Activated naive CD8-positive, alpha-beta T cell treated with anti-CD3 and anti-CD28 coated beads, Interleukin-2, amount 50 U/mL, for 24 hours (primary cell): ENCODE results near the gene ZNF629.

Experiments
- ATAC-seq: fragments of 150-1000 bp; cut with Tn5 transposase; one replicate; pipeline ENCODE4 v1.10.0; 2021
- DNase-seq: peaks from one replicate; pipeline ENCODE4 v3.0.0; 2021
- H3K27ac Mint-ChIP-seq: one replicate; pipeline ENCODE4 v1.8.0; 2021; ENCODE audit warnings: mild to moderate bottlenecking, mixed read lengths
- H3K27me3 Mint-ChIP-seq: one replicate; pipeline ENCODE4 v1.8.0; 2021; ENCODE audit warnings: mixed read lengths
- H3K36me3 Mint-ChIP-seq: one replicate; pipeline ENCODE4 v1.8.0; 2021; ENCODE audit warnings: low read depth, mixed read lengths
- H3K4me1 Mint-ChIP-seq: one replicate; pipeline ENCODE4 v1.8.0; 2021; ENCODE audit warnings: mixed read lengths
- H3K4me3 Mint-ChIP-seq: one replicate; pipeline ENCODE4 v1.8.0; 2021; ENCODE audit warnings: mild to moderate bottlenecking, moderate library complexity, mixed read lengths
- H3K9me3 Mint-ChIP-seq: one replicate; pipeline ENCODE4 v1.8.0; 2021; ENCODE audit warnings: mixed read lengths

The ZNF629 gene

DNA sequence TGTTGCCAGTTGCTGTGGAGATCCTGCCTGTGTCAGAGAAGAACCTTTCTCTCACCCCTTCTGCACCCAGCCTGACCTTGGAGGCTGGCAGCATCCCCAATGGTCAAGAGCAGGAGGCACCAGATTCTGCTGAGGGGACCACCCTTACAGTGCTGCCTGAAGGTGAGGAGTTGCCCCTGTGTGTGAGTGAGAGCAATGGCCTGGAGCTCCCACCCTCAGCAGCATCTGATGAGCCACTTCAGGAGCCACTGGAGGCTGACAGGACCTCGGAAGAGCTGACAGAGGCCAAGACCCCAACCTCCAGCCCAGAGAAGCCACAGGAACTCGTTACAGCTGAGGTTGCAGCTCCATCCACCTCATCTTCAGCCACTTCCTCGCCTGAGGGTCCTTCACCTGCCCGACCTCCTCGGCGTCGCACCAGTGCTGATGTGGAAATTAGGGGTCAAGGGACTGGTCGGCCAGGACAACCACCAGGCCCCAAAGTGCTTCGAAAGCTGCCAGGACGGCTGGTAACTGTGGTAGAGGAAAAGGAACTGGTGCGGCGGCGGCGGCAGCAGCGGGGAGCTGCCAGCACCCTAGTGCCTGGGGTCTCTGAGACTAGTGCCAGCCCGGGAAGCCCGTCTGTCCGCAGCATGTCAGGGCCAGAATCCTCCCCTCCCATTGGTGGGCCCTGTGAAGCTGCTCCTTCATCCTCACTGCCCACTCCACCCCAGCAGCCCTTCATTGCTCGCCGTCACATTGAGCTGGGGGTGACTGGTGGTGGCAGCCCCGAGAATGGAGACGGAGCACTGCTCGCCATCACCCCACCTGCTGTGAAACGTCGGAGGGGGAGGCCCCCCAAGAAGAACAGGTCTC, 49.0 kb downstream of the ZNF629 start:
- no peaks in the 10 kb centered on the region for H3K27me3 Mint-ChIP-seq
- DNase-seq (no peak), ATAC-seq (no peak)
- H3K4me3 Mint-ChIP-seq: no peak overlapping the region
- peaks cover 51% of the 10 kb centered on the region for H3K36me3 Mint-ChIP-seq
- H3K4me1 Mint-ChIP-seq: peaks cover 13% of the 10 kb centered on the region
- H3K9me3 Mint-ChIP-seq: no peaks in the 10 kb centered on the region
- no peak overlapping the region for H3K27ac Mint-ChIP-seq

DNA sequence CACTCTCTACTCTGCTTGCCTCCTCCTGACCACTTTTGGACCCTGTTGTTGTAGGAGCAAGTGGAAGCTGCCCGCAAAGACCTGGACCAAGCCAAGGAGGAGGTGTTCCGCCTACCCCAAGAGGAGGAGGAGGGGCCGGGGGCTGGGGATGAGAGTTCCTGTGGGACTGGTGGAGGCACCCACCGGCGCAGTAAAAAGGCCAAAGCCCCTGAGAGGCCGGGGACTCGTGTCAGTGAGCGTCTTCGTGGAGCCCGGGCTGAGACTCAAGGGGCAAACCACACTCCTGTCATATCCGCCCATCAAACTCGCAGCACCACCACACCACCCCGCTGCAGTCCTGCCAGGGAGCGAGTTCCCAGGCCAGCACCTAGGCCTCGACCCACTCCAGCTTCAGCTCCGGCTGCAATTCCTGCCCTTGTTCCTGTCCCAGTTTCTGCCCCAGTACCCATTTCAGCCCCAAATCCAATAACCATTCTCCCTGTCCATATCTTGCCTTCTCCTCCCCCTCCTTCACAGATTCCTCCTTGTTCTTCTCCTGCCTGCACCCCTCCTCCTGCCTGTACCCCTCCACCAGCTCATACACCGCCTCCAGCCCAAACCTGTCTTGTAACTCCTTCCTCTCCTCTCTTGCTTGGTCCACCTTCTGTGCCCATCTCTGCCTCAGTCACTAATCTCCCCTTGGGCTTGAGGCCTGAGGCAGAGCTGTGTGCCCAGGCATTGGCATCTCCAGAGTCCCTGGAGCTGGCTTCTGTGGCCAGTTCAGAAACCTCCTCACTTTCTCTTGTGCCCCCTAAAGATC, 49.8 kb downstream of the ZNF629 start:
- DNase-seq (no peak), ATAC-seq (no peak)
- no peak overlapping the region for H3K4me3 Mint-ChIP-seq
- H3K9me3 Mint-ChIP-seq: no peaks in the 10 kb centered on the region
- H3K27ac Mint-ChIP-seq: no peak overlapping the region
- peaks cover 13% of the 10 kb centered on the region for H3K4me1 Mint-ChIP-seq
- peaks cover 55% of the 10 kb centered on the region for H3K36me3 Mint-ChIP-seq
- no peaks in the 10 kb centered on the region for H3K27me3 Mint-ChIP-seq

DNA sequence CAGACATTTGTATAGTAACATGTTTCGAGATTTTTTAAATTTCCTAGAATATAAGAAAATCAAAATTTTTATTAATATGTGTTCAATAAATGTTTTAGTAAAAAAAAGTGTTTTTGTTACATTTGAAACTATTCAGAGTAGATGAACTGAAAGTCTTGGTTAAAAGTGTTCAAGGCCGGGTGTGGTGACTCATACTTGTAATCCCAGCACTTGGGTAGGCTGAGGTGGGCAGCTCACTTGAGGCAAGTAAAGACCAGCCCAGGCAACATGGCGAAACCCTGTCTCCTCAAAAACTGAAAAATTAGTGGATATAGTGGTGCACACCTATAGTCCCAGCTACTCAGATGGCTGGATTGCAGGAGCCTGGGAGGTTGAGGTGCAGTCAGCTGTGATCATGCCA, 55.6 kb downstream of the ZNF629 start:
- H3K27me3 Mint-ChIP-seq: no peaks in the 10 kb centered on the region
- DNase-seq (no peak), ATAC-seq (peak; percentile 34)
- no peaks in the 10 kb centered on the region for H3K9me3 Mint-ChIP-seq
- peaks cover 2% of the 10 kb centered on the region for H3K4me1 Mint-ChIP-seq
- no peak overlapping the region for H3K4me3 Mint-ChIP-seq
- H3K27ac Mint-ChIP-seq: no peak overlapping the region
- peaks cover 54% of the 10 kb centered on the region for H3K36me3 Mint-ChIP-seq

DNA sequence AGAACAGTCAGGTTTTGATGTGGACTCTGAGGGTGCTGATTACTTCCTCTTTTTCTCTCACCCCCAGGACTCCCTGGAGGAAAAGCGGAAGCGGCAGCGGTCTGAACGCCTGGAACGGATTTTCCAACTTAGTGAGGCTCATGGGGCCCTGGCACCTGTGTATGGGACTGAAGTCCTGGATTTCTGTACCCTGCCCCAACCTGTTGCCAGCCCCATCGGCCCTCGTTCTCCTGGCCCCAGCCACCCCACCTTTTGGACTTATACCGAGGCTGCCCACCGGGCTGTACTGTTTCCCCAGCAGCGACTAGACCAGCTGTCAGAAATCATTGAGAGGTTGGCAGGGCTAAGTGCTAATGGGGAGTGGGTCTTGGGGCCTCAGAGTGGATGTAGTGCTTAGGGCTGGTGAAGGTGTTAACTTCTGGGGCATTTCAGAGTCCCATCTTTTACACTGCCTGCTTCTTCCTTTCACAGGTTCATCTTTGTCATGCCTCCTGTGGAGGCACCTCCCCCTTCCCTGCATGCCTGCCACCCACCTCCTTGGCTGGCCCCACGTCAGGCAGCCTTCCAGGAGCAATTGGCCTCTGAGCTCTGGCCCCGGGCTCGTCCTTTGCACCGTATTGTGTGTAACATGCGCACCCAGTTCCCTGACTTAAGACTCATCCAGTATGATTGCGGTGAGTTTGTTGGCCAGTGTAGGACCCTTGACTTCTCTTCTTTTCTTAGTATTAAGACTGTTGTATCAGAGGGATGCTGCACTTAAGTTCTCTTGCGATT, 57.9 kb downstream of the ZNF629 start:
- no peaks in the 10 kb centered on the region for H3K9me3 Mint-ChIP-seq
- no peak overlapping the region for H3K4me3 Mint-ChIP-seq
- peaks cover 53% of the 10 kb centered on the region for H3K36me3 Mint-ChIP-seq
- ATAC-seq: no peak
- H3K4me1 Mint-ChIP-seq: peaks cover 2% of the 10 kb centered on the region
- H3K27me3 Mint-ChIP-seq: no peaks in the 10 kb centered on the region
- no peak overlapping the region for H3K27ac Mint-ChIP-seq
- no peak for DNase-seq
